Amniotic stem cell (primary cell): Measurements from ENCODE around the gene MAPKAPK3.
A peak's percentile ranks its signal among the peaks of the same experiment; 100 is the strongest.

Experiments
- DNase-seq: peaks from one replicate; lab custom pipeline; 2025; lab: John Stamatoyannopoulos, UW

Gene MAPKAPK3

DNA sequence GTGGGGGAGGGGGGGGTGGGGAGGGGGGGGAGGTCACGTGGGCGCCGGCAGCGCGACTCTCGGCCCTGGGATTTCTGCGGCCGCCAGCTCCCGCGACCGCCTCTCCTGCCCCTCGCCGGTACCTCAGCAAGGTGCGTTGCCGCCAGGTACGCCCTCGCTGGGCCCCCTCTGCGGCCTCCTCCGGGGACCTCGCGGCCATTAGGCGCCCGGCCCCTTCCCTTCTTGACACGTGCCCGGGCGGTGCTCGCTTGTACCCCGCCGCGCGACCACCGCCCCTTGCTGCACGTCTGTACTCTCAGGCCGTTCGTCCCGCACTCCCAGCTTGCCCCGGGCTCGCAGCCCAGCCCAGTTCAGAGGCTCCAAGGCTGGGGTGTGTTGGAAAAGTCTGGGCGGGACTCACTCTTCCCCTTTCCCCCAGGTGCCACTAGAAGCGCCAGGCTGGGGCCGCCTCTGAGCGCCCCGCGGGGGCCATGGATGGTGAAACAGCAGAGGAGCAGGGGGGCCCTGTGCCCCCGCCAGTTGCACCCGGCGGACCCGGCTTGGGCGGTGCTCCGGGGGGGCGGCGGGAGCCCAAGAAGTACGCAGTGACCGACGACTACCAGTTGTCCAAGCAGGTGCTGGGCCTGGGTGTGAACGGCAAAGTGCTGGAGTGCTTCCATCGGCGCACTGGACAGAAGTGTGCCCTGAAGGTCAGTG, at the start of gene MAPKAPK3:
Gene MAPKAPK3 (plus strand): TSS at position 56 of the 696 bp plus-strand sequence. CDS start 415 bp downstream, at position 471.
- no peak for DNase-seq

DNA sequence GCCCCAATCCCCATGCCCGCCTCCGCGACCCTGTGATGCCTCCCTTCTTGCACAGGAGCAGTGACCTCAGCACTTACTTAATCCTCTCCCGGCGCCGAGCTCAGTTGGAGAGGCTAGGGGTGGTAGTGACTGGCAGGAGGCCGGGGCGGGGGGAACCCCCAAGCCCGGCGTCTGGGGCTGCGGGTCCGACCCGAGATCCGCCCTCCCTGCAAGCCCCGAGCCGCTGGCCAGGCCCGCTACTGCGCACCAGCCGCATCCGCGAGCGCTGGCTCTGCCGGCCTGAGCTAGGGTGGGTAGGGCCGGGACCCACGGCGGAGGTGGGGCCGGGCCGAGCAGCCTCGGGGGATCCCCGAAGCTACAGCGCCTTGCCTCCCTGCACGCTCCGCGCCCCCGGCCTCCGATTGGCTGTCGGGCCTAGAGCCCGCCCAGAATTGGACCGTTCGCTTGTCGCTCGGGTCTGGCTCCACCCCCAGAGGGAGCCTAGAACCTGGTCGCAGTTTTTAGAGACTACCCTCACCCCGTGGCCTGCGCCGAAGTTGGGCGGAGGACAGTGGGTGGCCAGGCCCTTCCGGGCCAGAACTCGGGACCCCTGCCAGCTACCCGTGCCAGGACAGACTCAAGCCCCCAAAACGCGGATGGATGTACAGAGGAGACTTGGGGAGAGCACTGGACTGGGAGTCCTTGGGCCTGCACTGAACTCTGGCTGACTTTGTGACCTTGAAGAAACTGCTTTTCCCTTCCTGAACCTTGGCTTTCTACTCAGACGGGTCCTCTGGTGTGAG, 49.4 kb upstream of the MAPKAPK3 start, which contains the start of gene C3orf18:
Gene C3orf18 (minus strand): TSS at position 362 of the 782 bp plus-strand sequence. CDS start 2,048 bp downstream, outside the sequence.
- no peak for DNase-seq

DNA sequence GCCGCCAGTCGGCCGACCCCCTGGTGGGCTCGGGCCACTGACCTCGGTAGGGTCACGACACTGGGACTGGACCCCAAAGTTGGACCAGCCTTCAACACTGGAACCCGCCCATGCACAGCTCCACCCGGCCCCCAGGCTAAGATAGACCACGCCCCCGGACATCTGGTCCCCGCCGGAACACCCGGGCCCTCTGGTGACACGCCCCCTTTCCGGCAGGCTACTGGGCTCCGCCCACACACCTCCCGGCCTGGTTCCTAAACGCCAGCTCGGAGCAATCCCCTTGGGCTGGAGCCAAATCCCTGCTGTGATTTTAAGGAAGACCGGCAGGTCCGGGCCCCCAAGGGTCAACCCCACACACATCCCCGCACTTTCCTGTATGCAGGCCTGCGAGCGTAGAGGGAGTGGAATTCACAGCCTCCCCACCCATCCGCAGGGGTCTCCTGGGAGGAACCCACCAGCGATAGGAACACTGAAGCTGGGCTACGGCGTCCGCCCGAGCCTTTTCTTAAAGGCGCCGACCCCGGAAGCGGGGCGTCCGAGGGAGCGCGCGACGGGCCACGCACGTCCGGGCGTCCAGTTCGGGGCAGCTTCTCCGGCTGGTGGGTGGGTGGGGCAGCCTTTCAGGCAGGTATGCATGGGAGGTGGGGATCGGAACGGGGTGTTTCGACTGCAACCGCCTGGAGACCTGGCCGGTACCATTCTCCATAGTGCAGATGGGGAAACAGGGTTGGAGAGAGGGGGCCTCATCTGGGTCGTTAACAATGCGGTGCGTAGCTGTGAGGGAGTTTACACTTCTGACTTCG, 47.8 kb upstream of the MAPKAPK3 start, which contains the start of gene HEMK1:
Gene HEMK1 (plus strand): TSS at position 576 of the 803 bp plus-strand sequence. CDS start 1,583 bp downstream, outside the sequence.
- peak; percentile 84 for DNase-seq

DNA sequence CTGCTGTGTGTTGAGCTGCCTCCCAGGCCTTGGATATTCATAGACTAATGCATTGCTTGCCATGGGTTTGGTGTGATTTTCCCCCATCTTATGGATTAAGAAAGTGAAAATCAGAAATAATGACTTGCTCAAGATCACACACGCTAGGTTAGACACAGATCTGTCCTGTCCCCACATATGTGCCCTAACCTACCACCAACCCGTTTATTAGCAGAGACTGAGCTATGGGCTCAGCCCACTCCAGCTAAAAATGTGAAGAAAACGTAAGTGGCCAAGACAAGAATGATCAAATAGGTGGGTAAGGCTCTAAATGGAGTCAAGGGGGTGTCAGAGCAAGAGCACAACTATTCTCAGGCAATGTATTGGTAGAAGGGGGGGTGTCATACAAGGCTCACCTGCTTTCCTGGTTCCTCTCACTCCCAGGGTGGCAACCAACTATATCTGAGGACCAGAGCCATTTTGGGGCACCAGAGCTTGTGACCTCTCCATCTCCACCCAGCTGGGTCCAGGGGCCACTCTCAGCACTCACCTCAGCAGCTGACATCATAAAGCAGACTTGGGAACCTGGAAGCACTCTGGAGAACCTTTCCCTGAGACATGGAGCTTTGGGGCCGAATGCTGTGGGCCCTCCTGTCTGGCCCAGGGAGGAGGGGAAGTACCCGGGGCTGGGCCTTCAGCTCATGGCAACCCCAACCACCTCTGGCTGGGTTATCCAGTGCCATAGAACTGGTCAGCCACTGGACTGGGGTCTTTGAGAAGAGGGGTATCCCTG, 46.3 kb upstream of the MAPKAPK3 start:
- no peak for DNase-seq

DNA sequence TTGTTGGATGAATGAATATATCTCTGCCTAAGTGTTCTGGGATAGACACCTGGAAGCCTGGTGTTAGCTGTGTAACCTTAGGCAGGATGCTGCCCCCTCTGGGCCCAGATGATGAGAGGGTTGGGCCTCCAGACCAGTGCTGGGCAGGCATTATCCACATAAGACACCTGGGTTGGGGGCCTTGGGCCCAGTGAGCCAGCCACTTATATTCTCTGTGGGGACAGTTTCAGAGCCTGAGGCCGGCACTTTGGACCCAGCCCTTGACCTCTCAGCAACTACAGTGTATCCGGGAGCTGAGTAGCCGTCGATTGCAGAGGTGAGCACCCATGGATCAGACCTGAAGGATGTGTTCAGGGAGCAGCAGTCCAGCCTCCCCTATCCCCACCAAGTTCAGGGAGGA, 45.5 kb upstream of the MAPKAPK3 start:
- no peak for DNase-seq

DNA sequence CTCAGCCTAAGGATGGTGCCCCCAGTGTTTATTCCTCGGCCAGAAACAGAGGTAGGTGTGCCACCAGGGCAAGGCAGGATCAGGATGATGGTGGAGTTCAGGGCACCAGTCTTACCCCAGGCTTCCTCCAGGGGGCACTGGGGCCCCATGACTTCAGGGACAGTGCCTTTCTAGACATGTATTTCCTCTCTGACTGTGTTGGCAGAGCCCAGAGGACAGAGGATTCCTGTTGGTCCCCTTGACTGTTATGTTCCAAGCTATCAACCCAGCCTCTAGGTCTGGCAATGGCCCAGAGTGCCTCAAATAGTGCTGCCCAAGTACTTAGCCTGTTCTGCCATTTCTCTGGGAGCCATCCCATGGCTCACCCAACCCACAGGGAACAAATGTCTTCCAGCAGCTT, 44.8 kb upstream of the MAPKAPK3 start:
- no peak for DNase-seq

DNA sequence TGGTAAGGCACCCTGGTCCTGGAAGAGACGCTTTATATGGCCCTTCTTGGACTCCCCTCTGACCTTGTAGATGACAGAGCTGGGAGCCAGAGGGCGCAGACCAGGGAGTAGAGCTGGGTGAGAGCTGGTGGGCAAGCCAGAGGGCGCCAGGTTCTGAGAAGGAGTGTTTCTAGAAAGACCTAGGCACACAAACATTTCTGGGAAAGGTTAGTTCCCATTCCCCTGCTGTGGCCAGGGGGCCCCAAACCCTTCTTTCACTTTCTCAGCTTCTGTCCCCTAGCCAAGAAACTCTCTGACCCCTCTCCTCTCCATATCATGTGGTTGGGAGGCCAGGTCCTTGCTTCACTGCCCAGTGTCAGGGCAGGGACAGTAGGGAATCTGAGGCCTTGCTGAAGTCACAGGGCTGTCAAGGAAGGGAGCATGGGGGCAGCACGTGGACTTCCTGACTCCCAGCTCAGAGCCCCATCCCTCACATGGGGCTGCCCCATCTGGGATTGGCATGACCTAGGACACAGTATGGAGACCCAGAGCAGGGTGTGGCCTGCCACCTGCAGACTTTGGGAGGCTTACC, 44.1 kb upstream of the MAPKAPK3 start:
- no peak for DNase-seq

DNA sequence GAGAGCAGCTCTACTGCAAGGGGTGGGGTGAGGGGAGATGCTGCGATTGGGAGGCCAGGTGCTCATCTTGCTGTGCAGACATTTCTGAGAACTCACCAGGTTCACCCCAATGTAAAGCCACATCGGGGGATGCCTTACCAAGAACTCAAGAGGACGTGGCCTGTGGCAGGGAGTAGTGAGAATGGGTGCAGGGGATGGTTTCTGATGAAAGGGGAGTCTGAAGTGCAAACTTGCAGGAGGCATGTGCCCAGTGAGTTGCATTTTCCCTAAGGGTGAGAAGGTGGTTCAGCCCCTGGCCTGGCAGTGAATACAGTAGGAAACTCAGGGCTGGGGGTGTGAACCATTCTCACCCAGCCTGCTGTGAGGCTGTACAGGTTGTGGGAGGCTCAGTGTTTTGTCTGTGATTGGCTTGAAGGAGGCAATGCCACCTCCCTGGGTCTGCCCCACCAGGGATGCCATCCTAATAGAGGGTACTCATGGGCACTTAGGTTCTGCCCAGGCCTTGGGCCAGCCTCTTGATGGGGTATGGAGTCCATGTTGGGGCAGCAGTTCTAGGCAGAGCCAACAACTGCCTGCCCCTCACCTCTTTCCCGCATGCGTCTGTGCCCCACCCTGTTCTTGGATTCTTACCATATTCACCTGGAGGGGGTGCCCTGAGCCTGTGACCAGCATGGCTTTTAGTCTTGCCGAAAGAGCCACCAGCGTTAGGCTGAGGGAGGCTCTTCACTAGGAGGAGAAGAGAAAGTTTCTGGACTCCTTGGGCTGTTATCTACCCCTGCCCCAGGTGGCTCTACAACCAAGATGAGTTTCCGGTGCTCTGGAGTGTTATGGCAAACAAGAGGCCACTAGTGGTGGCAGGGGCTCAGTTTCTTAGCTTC, 43.1 kb upstream of the MAPKAPK3 start:
- DNase-seq, result no peak

DNA sequence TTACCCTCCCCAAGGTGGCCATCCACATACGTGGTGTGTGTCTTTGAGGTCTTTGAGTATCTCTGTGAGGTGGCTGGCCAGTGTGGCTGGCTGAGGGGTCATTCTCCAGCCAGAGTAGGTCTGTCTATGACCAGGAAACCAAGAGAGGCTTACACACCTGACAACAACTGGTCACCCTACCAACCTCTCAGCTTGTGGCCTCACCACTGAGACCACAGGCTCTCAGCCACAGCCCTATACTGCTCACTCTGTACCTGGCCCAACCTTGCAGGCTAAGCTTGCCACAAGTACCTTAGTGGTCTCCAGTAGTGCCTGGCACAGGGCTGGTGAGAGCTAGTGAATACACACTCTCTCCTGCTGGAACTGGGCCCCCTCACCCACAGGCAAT, 42.5 kb upstream of the MAPKAPK3 start:
- no peak for DNase-seq

DNA sequence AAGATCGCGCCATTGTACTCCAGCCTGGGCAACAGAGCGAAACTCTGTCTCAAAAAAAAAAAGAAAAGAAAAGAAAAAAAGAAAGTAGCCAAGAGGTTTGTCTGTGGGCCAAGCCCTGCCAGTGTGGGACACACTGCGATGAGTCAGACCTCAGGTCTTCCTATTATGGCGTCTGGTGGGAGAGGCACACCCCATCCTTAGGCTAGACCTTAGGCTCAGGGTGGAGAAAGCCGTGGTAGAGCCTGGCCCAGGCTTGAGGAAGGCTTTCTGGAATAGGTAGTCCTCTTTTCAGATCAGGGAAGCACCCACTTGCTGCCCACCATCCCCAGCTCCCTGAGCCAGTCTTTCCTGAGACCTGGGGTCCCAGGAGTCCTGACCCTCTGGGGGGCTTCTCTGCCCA, 41.6 kb upstream of the MAPKAPK3 start:
- no peak for DNase-seq

DNA sequence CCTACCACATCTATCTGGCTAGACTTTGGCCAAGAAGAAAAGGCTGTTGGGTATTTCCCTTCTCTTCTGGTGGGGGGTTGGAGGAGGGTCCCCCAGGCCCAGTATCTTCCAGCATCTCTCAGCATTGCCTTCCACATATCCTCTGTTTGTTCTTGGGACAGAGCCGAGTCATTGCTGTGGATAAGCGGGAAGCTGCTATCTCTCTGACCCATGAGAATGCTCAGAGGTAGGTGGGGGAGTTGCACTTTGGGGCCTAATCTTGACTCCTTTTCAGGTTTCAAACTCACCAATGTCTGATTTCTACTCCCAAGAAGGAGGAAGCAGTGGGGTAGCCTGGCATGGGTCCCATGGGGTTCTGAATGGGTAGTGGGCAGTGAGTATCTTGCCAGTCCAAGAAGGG, 39.6 kb upstream of the MAPKAPK3 start:
- no peak for DNase-seq

DNA sequence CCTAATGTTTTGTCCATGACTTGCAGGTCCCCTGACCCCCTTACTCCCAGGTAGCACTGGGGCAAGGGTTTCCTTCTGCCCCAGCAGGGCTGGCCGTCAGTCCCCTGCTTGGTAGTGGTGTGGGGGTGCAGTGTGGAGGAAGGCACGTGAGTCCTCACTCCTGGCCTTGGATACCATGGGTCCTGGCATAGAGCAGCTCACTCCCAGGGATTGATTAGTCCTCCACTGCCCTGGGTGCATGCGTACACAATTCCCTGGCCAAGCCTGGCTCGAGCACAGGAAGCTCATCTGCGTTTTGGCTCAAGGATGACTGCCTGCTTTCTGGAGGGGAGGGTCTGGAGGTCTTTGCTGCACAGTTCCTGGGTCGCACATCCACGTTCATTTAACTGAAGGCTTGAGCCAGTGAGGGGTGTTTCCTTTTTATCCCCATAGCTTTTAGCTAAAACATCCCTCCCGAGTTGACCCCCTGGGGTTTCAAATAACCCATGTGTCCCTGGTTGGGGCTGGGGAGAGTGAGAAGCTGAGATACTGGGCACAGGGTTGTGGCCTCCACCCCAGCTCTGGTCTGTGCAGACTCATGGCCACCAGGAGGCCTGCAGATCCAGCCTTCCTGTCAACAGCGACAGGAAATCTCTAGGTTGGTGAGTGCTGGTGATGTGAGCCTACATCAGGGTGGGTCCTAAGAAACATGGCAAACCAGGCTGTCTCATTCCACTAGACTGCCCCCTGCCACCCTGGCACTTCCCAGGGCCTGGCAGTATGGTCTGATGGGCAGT, 36.1 kb upstream of the MAPKAPK3 start:
- no peak for DNase-seq

DNA sequence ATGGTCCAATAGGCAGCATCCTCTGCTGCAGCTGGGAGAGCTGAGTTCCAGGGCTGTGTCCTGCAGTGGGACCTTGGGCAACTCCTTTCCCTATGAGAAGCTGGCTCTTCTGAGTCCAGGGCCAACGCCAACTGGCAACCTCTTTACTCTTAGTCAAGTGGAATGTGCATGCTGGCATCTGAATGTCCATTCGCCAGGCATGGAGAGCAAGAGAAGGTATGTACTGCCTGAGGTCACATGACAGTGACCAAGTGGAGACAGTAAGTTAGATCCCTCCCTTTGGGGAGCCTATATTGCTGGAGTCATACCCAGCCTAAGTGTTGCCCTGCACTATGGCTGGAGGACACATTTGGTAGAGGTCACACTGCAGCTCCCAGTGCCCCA, 35.5 kb upstream of the MAPKAPK3 start:
- DNase-seq, result no peak

DNA sequence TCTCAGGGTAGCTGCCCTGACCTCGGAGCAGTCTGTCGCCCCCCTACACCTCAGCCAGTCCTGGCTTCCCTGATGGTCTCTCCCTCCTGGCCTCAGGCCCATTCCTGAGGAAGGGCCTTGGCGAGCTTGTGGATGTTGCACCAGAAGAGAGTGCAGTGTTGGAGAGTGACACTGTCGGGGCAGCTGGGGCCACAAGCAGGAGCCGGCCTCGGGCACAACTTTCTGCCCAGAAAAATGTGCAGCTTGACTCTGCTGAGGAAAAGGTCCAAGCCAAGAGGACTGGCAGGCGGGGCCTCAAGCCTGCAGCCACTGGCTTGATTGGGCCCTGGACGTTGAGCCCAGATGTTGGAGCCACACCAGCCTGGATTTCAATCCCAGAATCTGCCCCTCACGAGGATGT, 34.9 kb upstream of the MAPKAPK3 start:
- no peak for DNase-seq

DNA sequence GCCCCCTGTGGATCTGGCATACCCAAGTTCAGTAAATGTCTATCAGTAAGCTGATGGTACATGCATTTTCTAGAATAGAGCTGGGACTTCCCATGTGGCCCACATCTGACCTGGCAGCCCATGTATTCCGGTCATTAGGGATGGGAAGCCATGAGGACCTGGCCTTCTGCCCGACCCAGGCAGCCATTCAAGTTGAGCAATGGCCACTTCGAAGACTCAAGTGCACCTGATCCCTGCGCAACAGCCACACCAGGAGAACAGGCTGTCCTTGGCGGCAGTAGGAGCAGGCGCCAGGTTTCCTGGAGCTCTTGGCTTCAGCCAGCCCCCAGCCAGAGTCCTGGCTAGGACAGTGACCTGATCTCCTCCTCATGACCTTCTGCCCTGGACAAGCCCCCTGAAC, 33.1 kb upstream of the MAPKAPK3 start:
- no peak for DNase-seq

DNA sequence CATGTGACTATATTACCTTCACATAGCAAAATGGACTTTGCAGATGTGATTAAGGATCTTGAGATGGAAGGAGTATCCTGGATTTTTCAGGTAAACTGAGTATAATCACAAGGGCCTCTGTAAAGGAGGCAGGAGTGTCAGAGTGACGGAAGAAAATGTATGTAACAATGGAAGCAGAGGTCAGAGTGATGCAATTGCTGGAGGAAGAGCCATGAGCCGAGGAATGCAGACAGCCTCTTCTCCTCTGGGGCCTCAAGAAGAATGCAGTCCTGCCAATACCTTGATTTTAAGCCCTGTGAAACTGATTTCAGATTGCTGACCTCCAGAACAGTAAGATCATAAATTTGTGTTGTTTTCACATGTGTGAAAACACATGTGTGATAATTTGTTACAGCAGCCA, 32.6 kb upstream of the MAPKAPK3 start:
- no peak for DNase-seq

DNA sequence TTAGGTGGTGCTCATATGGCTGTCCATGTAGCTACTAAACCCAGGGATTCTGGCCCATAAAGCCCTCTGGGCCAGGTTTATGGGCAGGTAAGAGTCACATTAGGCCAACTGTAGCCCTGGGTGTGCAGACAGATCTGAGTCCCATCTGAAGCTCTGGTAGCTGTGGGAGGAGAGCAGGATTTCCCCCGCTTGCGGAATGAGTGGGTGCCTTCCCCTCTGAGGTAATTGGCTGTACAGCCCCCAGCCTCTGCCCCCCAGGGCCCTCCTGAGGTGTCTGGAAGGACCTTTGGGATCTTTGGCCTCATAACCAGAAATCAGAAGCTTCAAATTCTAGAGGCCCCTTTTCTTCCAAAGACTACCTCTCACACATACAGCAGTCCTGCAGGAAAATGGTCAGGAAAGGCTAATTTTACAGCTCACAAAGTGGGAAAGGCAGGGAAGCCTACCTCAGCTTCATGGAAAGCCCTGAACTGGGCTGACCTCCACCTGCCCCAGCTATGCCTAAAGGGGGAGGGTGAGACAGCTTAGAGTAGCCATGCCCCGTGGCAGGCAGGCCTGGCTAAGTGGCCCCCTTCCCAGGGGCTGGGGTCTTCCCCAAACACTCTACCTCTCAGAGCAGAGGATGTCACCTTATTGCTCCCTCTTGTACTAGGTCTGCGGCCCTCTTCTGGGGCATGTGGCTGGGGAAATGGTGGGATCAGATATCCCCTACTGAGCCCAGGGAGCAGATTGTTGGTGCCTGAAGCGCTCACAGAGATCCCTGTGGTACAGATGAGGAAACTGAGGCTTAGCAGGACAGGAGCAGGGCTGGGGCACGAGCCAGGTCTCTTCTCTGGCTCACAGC, 30.8 kb upstream of the MAPKAPK3 start:
- no peak for DNase-seq

DNA sequence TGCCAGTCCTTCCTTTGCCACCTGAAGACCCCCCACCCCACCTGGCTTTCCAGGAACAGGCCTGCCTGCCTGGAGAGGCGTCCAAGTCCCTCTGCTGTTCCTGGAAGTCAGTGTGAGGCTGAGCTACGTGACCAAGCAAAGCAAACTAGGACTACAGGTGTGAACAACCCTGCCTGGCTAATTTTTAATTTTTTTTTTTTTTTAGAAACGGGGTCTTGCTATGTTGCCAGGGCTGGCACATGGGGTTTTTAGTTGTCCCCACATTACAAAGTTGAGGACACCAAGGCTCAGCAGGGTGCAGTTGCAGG, 30.2 kb upstream of the MAPKAPK3 start:
- DNase-seq, result no peak

DNA sequence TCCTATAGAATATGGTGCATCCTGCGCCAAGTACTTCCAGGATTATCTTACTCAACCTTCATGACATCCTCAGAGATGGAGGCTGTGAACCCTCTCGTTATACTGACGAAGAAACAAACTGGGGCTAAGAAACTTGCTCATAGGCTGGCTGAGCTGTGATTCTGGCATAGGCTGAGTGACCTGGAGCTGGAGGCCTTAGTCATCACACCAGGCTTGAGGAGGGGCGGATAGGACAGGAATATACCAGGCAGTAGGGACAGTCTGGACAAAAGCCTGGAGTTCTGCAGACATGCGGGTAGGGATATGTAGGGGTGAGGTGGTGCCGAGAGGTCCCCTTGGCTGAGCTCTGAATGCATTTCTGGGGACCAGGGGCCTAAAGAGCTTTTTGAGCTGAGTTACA, 29.6 kb upstream of the MAPKAPK3 start:
- DNase-seq, result no peak
